NOMO-1 treated with dmso at 0.1 percent for 144 hours (cell line): Measurements from ENCODE around the gene XPO1.
A peak's percentile ranks its signal among the peaks of the same experiment; 100 is the strongest.
"Not testable (repeated sequence)": the region's sequence is repeated elsewhere in the genome, so short reads cannot be mapped to it uniquely, and the experiment has no call there.

Experiments used
- DNase-seq: peaks from one replicate; lab custom pipeline; 2025; ENCODE audit not compliant: unreplicated experiment; lab: John Stamatoyannopoulos, UW

XPO1 gene

DNA sequence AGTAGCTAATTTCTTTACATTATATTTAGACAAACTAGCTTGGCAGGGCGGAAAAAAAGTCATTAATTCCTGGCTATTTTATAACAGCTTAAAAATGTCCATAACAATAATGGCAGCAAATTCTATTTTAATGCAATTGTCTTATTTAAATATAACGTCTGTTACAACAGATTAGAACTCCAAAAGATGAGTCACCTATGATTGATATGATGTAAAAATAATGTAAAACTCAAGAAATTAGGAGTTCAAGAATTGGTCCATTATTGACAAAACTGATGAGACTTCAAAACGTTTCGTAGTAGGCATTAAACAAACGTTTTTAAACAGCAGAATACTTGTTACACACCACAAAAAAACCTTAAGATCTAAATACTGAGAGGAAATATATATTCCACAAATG, 2.7 kb downstream of the XPO1 start:
- no peak for DNase-seq

DNA sequence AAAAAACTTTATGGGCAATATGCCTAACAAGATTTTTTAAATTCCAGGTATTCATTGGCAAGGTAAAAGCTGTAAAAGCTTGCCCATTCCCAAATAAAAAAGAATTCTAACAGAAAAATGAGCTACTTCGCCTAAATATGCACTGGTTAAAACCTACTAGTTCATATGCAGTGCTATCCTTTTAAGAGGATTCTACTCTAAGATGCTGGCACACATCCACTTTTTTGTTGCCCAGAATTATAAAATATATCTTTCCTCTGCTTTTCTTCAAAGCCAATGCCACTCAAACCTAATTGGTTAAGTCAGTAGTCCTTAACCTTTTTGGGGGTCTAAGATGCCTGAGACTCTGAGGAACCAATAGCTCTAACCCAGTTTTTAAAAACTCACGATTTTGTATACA, 3.2 kb downstream of the XPO1 start:
- no peak for DNase-seq

DNA sequence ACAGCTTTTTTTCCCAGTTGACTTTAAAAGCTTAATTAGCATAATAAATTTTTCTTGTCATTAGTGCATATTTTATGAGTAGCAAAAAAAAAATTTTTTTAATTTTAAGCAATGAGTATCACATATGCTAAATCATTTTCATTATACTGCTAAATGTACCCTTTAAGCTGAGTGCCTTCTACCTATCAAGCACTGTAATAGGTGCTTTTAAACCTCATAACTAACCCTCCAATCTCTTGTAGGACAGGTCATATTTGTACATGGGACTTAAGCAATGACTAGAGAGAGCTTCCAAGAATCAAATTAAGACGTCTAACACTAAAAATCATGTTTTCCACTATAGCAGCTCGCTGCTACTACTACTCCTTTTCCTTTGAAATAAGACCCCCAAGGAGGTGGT, 7.4 kb downstream of the XPO1 start:
- DNase-seq: no peak

DNA sequence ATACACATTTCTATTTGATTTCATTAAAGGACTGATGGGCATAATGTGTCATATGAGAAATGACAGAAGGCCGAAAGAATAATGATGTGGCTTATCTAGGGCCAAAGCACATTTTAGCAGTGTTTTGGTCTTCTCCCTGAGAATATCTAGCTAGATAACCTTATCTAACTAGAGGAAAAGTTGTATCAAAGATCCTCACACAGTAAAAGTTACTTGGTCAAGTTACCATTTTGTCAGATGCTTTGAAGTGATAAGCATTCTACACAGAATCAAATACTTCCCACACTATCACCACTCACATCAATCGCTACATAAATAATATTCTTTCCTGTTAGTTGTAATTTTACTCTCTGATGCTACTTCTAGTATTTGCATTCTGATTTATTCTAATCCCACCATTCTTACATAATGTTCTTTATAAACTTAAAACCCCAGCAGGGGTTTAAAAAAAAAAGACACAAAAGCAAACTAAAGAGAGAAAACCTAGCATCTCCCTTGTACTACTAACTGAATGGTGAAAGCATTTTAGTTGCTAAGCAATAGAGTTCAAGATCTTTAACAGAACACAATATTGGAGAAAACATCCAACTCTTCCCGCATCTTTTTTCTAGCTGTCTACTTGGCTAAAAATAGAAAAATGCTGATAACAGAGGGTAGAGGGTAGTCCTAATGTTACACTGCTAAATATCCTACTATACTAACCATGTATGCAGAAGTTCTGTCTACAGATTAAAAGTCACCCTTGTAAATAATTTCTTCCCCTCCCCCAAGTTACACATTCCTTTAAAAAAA, 8.0 kb downstream of the XPO1 start:
- no peak for DNase-seq

DNA sequence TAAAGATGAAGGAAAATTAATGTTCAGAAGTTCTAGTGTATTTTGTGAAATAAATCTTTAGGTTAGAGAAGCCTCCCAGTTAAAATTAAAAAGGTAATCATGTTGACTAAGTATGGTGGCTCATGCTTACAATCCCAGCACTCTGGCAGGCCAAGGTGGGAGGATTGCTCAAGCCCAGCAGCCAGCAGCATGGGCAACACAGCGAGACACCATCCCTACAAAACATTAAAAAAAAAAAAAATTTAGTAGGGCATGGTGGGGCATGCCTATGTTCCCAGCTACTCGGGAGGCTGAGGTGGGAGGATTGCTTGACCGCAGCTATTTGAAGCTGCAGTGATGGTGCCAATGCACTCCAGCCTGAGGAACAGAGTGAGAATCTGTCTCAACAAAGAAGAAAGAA, 17.9 kb downstream of the XPO1 start:
- DNase-seq: no peak

DNA sequence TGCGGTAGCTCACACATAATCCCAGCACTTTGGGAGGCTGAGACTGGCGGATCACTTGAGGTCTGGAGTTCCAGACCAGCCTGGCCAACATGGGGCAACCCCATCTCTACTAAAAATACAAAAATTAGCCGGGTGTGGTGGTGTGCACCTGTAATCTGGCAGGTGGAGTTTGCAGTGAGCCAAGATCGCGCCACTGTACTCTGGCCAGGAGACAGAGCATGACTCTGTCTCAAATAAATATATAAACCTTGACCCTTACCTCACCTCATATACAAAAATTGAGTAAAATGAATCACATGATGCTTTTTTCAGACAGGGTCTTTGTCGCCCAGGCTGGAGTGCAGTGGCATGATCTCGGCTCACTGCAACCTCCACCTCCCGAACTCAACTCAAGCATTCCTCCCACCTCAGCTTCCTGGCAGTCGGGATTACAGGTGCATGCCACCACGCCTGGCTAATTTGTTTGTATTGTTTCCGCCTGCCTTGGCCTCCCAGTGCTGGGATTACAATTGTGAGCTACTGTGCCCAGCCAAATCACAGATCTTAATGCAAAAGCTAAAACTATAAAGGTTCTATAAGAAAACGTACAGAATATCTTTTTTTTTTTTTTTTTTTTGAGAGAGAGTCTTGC, 25.3 kb downstream of the XPO1 start:
- no peak for DNase-seq

DNA sequence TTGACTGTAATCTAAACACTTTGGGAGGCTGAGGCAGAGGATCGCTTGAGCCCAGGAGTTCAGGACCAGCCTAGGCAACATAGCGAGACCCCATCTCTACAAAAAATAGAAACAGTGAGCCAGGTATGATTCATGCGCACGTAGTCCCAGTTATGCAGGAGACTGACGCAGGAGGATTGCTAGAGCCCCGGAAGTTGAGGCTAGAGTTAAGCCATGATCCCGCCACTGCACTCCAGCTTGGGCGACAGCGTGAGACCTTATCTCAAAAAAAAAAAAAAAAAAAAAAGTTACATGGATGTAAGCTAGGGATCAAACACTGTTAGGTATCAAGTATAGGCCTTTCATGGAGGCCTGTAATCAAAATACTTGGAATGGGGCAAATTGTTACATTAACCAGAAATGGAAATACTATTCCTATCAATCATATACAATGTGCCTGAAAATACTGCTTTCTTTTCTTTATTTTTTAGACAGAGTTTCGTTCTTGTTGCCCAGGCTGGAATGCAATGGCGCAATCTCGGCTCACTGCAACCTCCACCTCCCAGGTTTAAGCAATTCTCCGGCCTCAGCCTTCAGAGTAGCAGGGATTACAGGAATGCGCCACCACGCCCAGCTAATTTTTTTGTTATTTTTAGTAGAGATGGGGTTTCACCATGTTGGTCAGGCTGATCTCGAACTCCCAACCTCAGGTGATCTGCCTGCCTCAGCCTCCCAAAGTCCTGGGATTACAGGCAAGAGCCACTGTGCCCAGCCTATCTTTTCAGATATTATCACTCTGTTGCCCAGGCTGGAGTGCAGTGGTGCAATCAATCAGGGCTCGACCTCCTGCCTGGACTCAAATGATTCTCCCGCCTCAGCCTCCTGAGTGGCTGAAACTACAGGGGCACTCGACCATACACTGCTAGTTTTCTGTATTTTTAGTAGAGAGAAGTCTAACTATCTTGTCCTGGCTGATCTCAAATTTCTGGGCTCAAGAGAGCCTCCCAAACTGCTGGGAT, 27.2 kb downstream of the XPO1 start:
- DNase-seq: no peak

DNA sequence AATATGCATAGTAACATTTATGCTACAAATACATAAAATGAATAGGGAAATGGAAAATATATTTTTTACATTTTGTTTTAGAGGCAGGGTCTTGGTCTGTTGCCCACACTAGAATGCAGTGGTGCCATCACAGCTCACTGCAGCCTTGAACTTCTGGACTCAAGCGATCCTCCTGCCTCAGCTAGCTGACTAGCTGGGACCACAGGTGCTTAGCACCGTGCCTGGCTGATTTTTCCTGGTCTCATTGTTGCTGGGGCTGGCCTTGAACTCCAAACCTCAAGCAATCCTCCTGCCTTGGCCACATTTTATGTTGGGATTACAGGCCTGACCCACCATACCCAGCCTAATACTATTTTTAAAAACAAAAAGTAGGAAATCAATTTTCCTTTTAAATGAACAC, 33.2 kb downstream of the XPO1 start:
- no peak for DNase-seq

DNA sequence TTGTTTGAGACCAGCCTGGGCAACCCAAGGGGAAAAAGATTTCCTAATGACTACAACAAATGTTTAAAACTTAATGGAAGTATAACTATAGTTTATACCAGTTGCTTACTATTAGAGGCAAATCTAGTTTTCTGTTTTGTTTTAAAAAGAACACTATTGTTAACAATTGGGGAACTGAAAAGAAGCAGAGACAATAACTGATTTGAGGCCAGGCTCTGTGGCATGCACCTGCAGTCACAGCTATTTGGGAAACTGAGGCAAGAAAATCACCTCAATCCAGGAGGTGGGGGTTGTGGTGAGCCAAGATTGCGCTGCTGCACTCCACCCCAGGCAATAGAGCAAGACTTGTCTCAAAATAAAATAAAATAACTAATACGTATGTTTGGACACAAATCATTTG, 39.1 kb downstream of the XPO1 start:
- DNase-seq: no peak

DNA sequence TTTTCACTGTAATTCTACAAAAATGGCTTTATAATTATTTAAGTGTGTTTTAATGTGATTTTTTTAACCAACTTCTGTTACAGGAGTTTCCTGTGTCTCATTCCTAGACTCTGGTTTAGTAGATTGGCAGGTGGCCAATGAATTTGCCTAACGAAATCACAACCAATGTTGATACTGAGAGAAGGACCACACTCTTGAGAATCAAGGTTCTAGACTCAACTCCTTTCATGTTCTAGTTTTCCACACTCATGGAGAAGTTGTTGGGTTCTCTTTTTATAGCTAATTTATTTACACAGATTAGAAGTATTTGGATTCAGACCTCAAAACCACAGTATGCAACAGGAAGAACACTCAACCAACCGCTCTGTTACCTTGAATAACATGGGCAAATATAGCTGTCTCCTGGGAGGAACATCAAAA, 44.6 kb downstream of the XPO1 start:
- no peak for DNase-seq

DNA sequence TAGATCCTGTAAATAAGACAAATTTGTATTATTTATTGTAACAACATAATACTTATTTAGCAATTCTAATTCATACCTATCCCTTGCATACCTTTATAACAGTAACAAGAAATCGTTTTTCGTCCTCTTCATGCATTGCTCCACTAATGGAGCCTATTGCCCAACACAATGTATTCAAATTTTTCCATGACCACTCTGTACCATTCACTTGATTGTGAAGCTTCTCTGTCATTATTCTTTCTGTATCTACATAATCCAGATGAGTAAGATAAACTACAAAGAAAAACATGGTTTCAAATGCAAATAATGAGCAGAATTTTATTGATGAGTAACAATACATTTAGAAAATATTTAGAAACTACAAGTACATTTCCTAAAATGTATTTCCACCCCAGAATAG, 45.7 kb downstream of the XPO1 start:
- DNase-seq: no peak

DNA sequence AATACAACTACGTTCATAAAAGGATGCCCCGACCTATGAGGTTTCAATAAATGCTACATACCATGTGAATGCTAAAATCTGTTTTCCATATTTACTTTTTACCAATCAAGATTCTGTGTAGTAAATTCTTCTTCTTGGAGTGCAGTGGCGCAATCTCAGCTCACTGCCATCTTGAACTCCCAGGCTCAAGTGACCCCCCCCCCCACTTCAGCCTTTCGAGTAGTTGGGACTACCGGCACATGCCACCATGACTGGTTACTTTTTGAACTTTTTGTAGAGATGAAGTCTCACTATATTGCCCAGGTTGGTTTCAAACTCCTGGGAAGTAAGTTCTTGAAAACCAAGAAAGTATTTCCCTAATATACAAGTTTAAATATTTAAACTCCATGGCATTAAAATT, 52.9 kb downstream of the XPO1 start:
- no peak for DNase-seq

DNA sequence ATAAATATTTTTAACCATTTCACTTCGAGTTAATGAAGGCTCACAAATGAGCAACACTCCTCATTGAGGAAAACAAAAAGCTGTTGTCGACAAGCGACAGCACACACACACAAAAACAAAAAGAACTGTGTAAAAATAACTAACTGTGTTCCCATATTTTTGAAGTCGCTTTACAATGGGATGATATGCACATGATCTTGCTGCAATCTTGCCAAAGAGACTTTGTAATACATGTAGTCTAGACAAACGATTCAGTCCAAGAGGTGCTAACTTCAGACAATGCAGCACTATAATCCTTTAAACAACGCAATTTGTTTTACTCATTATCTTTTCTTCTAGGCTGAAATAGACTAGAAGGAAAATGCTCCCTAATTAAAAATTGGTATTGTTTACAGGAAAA, 60.1 kb downstream of the XPO1 start:
- DNase-seq: no peak

DNA sequence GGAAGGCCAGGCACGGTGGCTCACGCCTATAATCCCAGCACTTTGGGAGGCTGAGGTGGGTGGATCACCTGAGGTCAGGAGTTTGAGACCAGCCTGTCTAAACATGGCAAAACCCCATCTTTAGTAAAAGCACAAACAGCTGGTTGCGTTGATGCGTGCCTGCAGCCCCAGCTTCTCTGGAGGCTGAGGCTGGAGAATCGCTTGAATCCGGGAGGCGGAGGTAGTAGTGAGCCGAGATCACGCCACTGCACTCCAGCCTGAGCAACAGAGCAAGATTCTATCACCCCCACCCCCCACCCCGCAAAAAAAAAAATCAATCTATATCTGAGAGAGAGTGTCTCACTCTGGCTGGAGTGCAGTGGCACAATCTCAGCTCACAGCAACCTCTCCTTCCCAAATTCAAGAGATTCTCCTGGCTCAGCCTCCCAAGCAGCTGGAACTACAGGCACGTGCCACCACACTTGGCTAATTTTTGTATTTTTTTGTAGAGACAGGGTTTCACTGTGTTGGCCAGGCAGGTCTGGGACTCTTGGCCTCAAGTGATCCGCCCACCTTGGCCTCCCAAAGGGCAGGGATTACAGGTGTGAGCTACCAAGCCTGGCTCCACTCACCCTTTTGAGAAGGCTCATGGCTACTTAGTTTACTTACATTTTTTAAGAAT, 61.1 kb downstream of the XPO1 start:
- DNase-seq: not testable (repeated sequence)

DNA sequence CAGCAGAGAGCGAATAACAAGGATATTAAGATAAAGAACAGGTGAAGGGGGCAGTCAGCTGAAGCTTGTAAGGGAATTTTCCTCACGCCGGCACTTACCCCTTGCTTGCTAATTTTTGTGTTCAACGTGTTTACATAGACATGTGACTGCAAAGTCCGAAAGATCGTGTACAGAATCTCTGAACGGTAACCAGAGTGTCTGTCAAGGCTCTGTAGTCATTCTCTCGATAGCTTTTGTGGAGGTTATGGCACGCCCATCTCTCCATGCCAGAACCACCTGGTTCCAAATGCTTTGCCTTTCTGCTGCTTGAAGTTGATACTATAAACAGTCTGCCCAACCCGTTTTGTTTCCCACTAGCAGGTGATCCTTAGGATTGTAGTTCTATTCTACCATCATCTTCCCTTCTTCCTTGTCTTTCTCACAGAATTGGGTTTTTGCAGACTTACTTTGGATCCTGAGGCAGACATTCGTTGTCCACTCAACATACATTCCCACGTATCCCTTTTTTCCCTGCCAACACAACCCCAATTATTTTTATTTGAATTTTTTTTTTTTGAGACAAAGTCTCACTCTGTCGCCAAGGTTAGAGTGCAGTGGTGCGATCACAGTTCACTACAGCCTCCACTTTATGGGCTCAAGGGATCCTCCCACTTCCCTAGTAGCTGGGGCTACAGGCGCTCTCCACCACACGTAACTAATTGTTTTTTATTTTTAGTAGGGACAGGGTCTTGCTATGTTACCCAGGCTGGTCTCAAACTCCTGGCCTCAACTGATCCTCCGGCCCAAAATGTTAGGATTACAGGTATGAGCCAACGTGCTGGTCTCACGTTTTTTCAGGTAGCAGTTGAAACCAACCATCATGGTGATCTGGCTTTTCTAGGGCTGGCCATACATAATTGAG, 66.0 kb downstream of the XPO1 start:
- DNase-seq: no peak

DNA sequence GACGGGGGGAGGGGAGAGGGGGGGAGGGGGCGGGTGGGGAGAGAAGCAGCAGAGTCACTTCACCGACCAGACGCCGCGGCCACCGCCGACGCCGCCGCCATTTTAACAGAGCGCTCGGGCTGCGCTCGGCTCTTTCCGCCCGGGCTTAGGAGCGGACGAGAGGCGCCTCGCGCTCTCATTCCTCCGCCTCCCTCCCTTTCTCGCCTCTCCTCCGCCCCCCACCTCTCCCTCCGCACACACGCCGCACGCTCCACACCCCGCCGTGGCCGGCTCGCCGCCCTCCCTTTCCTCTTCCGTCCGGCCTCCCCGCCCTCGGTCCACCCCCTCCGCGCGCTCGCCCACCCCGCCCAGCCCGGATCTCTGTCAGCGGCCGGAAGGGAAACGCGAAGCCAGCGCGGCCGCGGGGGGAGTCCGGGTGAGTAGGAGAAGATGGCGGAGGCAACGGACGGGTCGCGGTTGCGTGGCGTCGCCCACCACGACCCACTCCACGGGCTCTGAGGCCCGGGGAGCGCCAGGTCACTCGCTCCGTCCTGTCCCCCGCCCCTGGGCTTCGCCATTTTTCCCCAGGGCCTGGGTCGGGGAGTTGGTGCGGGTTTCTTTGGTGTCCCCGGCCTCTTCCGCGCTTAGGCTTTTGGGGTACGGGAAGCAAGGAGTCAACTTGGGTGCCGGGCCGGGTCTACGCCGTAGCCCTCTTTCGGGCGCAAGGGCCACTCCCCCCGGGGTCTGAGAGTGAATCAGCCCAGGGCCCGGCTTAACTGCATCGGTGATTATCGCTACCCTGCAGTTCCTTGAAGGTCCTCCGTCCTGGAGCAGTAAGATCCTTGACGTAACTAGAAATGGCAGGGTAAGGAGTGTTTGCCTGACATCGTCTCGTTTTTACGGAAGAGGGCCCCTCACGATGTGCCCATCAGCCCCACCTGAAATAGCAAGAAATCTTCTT, 66.9 kb downstream of the XPO1 start, which contains the start of gene USP34:
USP34 (minus strand) TSS at position 123 of the 940 bp plus-strand sequence. CDS start 395 bp downstream, outside the sequence.
- peak; percentile 94 for DNase-seq

DNA sequence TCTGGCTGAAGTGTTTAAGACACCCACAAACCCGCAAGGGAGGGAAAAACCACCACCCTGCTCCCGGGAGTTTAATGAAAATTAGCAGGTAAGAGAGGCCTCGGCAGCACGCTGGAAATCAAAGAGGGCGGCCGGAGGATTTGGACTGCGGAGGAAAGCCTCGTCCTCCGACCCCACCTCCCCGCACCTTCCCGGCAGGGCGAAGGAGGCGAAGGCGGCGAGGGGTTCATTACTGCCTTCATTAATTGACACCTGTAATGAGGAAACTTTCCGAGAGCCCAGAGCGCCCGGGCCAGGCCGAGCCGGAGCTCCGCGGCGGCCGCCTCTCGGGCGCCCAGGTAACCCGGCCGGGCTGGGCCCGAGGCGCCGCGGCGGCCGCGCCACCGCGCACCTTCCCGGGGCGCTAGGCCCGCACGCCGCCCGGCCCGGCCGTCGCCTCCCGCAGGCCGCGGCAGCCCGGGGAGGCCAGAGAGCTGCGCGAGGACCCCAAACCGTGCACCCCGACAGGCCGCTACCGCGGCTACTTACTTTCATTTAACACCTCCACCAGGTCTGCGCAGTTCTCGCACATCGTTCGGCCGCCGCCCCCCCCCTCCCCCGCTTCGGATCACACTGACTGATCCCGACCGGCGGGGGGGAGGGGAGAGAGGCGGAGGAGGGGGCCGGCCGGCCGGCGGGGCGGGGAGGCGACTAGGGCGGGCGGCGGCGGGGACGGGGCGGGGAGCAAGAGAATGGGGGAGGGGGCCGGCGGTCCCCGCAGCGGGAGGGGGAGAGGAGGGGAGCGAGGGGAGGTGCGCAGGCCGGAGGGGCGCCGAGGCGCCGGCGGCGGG, 67.8 kb downstream of the XPO1 start:
- DNase-seq: peak; percentile 71
